ENCODE data around the gene ZSCAN29. TPM values are rescaled to one million over a fixed set of nuclear protein-coding genes. Genes with fewer than 3 reads are reported as not detected.
A peak's percentile ranks its signal among the peaks of the same experiment; 100 is the strongest.

ZSCAN29 gene
- total RNA-seq, 1 experiment from 2014 or later, result 38.9 TPM

DNA sequence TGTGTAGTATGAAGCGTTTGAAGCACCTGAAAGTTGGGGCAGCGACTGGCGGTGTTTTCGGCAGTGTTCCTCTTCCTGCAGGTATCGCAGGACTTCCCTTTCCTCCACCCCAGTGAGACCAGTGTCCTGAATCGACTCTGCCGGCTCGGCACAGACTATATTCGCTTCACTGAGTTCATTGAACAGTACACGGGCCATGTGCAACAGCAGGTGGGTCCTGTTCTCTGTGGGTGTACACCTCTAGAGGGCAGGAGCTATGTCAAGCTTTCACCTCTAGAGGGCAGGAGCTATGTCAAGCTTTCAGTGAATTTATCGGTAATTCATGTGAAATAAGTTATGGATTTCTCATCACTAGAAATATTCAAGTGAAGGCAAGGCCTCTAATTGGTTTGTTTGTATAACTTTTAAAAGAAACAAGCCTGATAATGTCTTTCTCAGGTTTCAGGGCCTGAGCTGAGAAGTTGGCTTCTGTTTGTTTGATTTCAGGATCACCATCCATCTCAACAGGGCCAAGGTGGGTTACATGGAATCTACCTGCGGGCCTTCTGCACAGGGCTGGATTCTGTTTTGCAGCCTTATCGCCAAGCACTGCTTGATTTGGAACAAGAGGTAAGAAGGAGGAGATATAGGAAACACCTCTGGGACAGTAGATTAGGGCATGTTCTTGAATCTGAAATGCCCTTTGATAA is 5.3 kb upstream of the ZSCAN29 start:
- BruUV-seq (replicated peaks), result no TSS peak
- H3K4me3 Mint-ChIP-seq (ENCODE audit: unreplicated experiment), result no peak overlapping the region

DNA sequence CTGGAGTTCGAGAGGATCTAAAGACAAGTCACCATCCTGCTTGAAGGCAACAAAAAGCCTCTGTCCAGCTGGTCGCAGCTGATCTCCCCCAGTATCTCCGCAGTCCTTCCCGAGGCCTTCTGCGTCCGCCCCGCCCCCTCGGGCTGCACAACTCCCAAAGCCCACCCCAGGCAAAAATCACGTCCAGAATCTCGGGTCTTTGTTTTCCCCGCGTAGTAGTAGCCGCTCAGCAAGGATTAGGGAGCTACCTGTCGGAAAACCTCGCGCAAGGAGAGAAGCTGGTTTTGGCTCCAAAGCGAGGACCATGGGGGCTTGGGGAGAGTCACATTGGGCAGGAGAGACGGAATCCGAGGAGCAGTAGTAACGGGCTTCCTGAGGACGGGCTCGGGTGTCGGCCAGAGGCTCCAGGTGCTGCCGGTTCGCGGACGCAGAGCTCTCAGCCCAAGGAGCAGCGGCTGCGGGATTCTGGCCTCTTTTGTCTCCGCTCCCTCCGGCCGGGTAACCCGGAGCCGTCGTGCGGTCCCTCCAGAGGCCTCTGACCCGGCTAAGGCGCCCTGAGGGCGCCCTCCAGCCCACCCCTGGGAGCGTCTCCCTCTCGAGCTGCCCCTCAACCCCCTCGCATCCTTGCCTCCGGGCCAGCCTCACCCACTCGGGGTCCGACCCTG is 401 bp downstream of the ZSCAN29 start:
- TF ChIP-seq, protein P1, sequence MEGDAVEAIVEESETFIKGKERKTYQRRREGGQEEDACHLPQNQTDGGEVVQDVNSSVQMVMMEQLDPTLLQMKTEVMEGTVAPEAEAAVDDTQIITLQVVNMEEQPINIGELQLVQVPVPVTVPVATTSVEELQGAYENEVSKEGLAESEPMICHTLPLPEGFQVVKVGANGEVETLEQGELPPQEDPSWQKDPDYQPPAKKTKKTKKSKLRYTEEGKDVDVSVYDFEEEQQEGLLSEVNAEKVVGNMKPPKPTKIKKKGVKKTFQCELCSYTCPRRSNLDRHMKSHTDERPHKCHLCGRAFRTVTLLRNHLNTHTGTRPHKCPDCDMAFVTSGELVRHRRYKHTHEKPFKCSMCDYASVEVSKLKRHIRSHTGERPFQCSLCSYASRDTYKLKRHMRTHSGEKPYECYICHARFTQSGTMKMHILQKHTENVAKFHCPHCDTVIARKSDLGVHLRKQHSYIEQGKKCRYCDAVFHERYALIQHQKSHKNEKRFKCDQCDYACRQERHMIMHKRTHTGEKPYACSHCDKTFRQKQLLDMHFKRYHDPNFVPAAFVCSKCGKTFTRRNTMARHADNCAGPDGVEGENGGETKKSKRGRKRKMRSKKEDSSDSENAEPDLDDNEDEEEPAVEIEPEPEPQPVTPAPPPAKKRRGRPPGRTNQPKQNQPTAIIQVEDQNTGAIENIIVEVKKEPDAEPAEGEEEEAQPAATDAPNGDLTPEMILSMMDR (IDR thresholded peaks at IDR 0.05; ENCODE audit: unreplicated experiment), result no peak
- intact Hi-C loops (cut with micrococcal nuclease), result no loop called here
- POLR2A ChIA-PET, result interaction anchor here (0.5 to 2.7 kb wide), 15 partner anchors 10 to 918 kb away, joined by 3 to 14 read pairs (median 4); partner anchors contain the start of genes GOLM2, LCMT2, MFAP1 and TP53BP1
- peak overlapping the region; percentile 95 for H3K4me3 Mint-ChIP-seq (ENCODE audit: unreplicated experiment)
- peak overlapping the region; percentile 92 for H3K27ac Mint-ChIP-seq (ENCODE audit: low read depth, unreplicated experiment)
- H3K4me1 Mint-ChIP-seq (ENCODE audit: insufficient read depth, unreplicated experiment), result peaks cover 44% of the 10 kb centered on the region
- no TSS peak for BruUV-seq (replicated peaks)
- no peaks in the 10 kb centered on the region for H3K27me3 Mint-ChIP-seq (ENCODE audit: insufficient read depth, unreplicated experiment)
- CTCF ChIA-PET, result interaction anchor here (0.6 to 3.4 kb wide), 11 partner anchors 10 to 1819 kb away, joined by 3 to 15 read pairs (median 4); no protein-coding TSS in a partner anchor
- no peaks in the 10 kb centered on the region for H3K9me3 Mint-ChIP-seq (ENCODE audit: unreplicated experiment)
- no peak for DNase-seq (ENCODE audit: unreplicated experiment)
- H3K36me3 Mint-ChIP-seq (ENCODE audit: insufficient read depth, unreplicated experiment), result peaks cover 33% of the 10 kb centered on the region

More for the DNA sequence above, 5.3 kb upstream of the ZSCAN29 start:
- peak; percentile 47 for DNase-seq (ENCODE audit: unreplicated experiment)
- TF ChIP-seq, protein P1 (IDR thresholded peaks at IDR 0.05; ENCODE audit: unreplicated experiment), result peak; percentile 63
- no peak overlapping the region for H3K27ac Mint-ChIP-seq (ENCODE audit: low read depth, unreplicated experiment)
- H3K9me3 Mint-ChIP-seq (ENCODE audit: unreplicated experiment), result no peaks in the 10 kb centered on the region
- peaks cover 38% of the 10 kb centered on the region for H3K36me3 Mint-ChIP-seq (ENCODE audit: insufficient read depth, unreplicated experiment)
- ChIA-PET CTCF (interaction anchor here (0.8 to 1.7 kb wide), 6 partner anchors 9 to 30 kb away, joined by 3 to 7 read pairs (median 4); no protein-coding TSS in a partner anchor), POLR2A (interaction anchor here (1.0 kb wide), 1 partner anchor 13 kb away, joined by 4 read pairs; no protein-coding TSS in a partner anchor)
- no peaks in the 10 kb centered on the region for H3K27me3 Mint-ChIP-seq (ENCODE audit: insufficient read depth, unreplicated experiment)
- intact Hi-C loops (cut with micrococcal nuclease), result no loop called here
- peaks cover 20% of the 10 kb centered on the region for H3K4me1 Mint-ChIP-seq (ENCODE audit: insufficient read depth, unreplicated experiment)

DNA sequence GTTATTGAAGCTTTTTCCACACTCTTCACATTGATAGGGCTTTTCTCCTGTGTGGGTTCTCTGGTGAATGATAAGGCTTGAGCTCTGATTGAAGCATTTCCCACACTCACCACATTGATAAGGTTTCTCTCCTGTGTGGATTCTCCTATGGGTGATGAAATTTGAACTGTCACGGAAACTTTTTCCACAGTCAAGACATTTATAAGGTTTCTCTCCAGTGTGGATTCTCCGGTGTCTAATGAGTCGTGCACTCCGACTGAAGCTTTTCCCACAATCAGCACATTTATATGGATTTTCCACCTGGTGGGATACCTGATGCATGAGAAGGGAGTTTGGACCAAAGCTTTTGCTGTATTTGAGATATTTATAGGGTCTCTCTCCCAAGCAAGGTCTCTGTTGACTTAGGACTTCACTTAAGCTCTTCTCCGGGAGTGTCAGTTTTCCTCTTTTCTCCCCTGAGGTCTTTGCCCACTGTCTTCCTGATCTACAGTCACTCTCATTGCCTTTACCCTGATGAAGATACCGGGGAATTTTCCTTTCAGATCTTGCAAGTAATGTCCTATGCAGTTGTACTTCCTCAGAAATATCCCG is 9.4 kb downstream of the ZSCAN29 start:
- H3K27me3 Mint-ChIP-seq (ENCODE audit: insufficient read depth, unreplicated experiment), result no peaks in the 10 kb centered on the region
- peaks cover 72% of the 10 kb centered on the region for H3K36me3 Mint-ChIP-seq (ENCODE audit: insufficient read depth, unreplicated experiment)
- TF ChIP-seq, protein P1 (IDR thresholded peaks at IDR 0.05; ENCODE audit: unreplicated experiment), result no peak
- POLR2A ChIA-PET, result interaction anchor here (1.9 to 2.2 kb wide), 2 partner anchors 9 to 11 kb away, joined by 9 to 12 read pairs; partner anchors contain the start of genes TUBGCP4 and ZSCAN29
- H3K4me3 Mint-ChIP-seq (ENCODE audit: unreplicated experiment), result no peak overlapping the region
- no peak for DNase-seq (ENCODE audit: unreplicated experiment)
- intact Hi-C loops (cut with micrococcal nuclease), result no loop called here
- no peak overlapping the region for H3K27ac Mint-ChIP-seq (ENCODE audit: low read depth, unreplicated experiment)
- H3K9me3 Mint-ChIP-seq (ENCODE audit: unreplicated experiment), result peaks cover 19% of the 10 kb centered on the region
- CTCF ChIA-PET, result interaction anchor here (1.2 to 1.9 kb wide), 3 partner anchors 9 to 136 kb away, joined by 3 to 15 read pairs (median 3); partner anchors contain the start of genes TUBGCP4 and ZSCAN29
- BruUV-seq (replicated peaks), result no TSS peak
- H3K4me1 Mint-ChIP-seq (ENCODE audit: insufficient read depth, unreplicated experiment), result no peaks in the 10 kb centered on the region

Data from MCF 10A (cell line).